ENCODE results near the gene MED25.
"Not testable (repeated sequence)": the region's sequence is repeated elsewhere in the genome, so short reads cannot be mapped to it uniquely, and the experiment has no call there.

The MED25 gene

GRCh38 chr19:49818649-49819370, 721 bp downstream of the MED25 start:
- no peak for FAIRE-seq

- not testable (repeated sequence) for FAIRE-seq
These were observed 1.5 kb downstream of the MED25 start for GRCh38 chr19:49819452-49820115.

- FAIRE-seq = no peak
These were observed 2.0 kb downstream of the MED25 start for GRCh38 chr19:49820125-49820524.

- FAIRE-seq = no peak
These were observed 5.4 kb downstream of the MED25 start for GRCh38 chr19:49823472-49823871.

GRCh38 chr19:49824662-49825061, 6.6 kb downstream of the MED25 start:
- no peak for FAIRE-seq

GRCh38 chr19:49827034-49827433, 8.9 kb downstream of the MED25 start:
- FAIRE-seq = no peak

- no peak for FAIRE-seq
These were observed 11.1 kb downstream of the MED25 start for GRCh38 chr19:49829200-49829599.

GRCh38 chr19:49829721-49830120, 11.6 kb downstream of the MED25 start:
- no peak for FAIRE-seq

- FAIRE-seq = no peak
These were observed 12.7 kb downstream of the MED25 start for GRCh38 chr19:49830766-49831165.

GRCh38 chr19:49831592-49831991, 13.5 kb downstream of the MED25 start:
- no peak for FAIRE-seq

- FAIRE-seq = no peak
These were observed 14.5 kb downstream of the MED25 start for GRCh38 chr19:49832556-49832955.

- FAIRE-seq = no peak
These were observed 15.5 kb downstream of the MED25 start for GRCh38 chr19:49833599-49833998.

GRCh38 chr19:49835562-49835961, 17.5 kb downstream of the MED25 start:
- no peak for FAIRE-seq

- no peak for FAIRE-seq
These were observed 18.3 kb downstream of the MED25 start for GRCh38 chr19:49836176-49837008.

- no peak for FAIRE-seq
These were observed 18.9 kb downstream of the MED25 start for GRCh38 chr19:49837009-49837310.

- no peak for FAIRE-seq
These were observed 19.3 kb downstream of the MED25 start for GRCh38 chr19:49837425-49837824.

- no peak for FAIRE-seq
These were observed 20.9 kb downstream of the MED25 start for GRCh38 chr19:49838885-49839588.

GRCh38 chr19:49839713-49840112, 21.6 kb downstream of the MED25 start:
- FAIRE-seq = no peak

- FAIRE-seq = no peak
These were observed 22.2 kb downstream of the MED25 start for GRCh38 chr19:49840321-49840720.

GRCh38 chr19:49840736-49841249, 22.7 kb downstream of the MED25 start:
- FAIRE-seq = no peak

GRCh38 chr19:49843265-49843664, 25.2 kb downstream of the MED25 start:
- FAIRE-seq = no peak

- FAIRE-seq = no peak
These were observed 26.3 kb downstream of the MED25 start for GRCh38 chr19:49844138-49845095.

Data from TTC549 (cell line).